Activated T-helper 2 cell treated with anti-CD3 and anti-CD28 coated beads, Interferon-gamma antibody, Interleukin-2, Interleukin-4, amounts not matched to agents 10 μg/mL and 5 μg/mL and 100 μg/mL, durations not matched to agents 14 hours and 24 hours and 36 hours (primary cell): ENCODE data around the gene ATP6V1E1. TPM values are rescaled to one million over a fixed set of nuclear protein-coding genes. Genes with fewer than 3 reads are reported as not detected.
A peak's percentile ranks its signal among the peaks of the same experiment; 100 is the strongest.

Source experiments
- DNase-seq: peaks from one replicate; pipeline ENCODE4 v3.0.0; 2021; ENCODE audit warnings: low spot score
- H3K27ac Mint-ChIP-seq: one replicate; pipeline ENCODE4 v1.8.0; 2021; ENCODE audit warnings: mixed read lengths
- H3K27me3 Mint-ChIP-seq: one replicate; pipeline ENCODE4 v1.8.0; 2021; ENCODE audit warnings: low read depth, mixed read lengths
- H3K36me3 Mint-ChIP-seq: one replicate; pipeline ENCODE4 v1.8.0; 2021; ENCODE audit warnings: low read depth, mixed read lengths
- H3K4me1 Mint-ChIP-seq: one replicate; pipeline ENCODE4 v1.8.0; 2021; ENCODE audit warnings: low read depth, mixed read lengths
- H3K4me3 Mint-ChIP-seq: one replicate; pipeline ENCODE4 v1.8.0; 2021; ENCODE audit warnings: low read depth, mild to moderate bottlenecking, moderate library complexity, mixed read lengths
- H3K9me3 Mint-ChIP-seq: one replicate; pipeline ENCODE4 v1.8.0; 2021; ENCODE audit warnings: mixed read lengths
- intact Hi-C: fragments of 100-400 bp; cut with micrococcal nuclease; formaldehyde crosslinking; loops from one replicate; pipeline ENCODE4 v1.15.1; 2023
- total RNA-seq: library from RNA; stranded (reverse); gene quantifications from 2 replicates; pipeline ENCODE4 v1.2.3, GENCODE V29; 2022

Gene ATP6V1E1
- total RNA-seq, 1 donor from 2014 or later = 113 TPM

- Mint-ChIP-seq H3K4me1 (peaks cover 4% of the 10 kb centered on the region), H3K36me3 (peaks cover 9% of the 10 kb centered on the region), H3K27ac (no peak overlapping the region), H3K4me3 (peak overlapping the region; percentile 62), H3K27me3 (no peaks in the 10 kb centered on the region), H3K9me3 (no peaks in the 10 kb centered on the region)
- no peak for DNase-seq
- intact Hi-C loops = no loop called here
Measured at GRCh38 chr22:17629641-17630040, 1.1 kb upstream of the ATP6V1E1 start.

GRCh38 chr22:17629173-17629489 is 582 bp upstream of the ATP6V1E1 start:
- Mint-ChIP-seq H3K27me3 (no peaks in the 10 kb centered on the region), H3K36me3 (peaks cover 10% of the 10 kb centered on the region), H3K9me3 (no peaks in the 10 kb centered on the region), H3K4me3 (peak overlapping the region; percentile 96), H3K27ac (peak overlapping the region; percentile 89), H3K4me1 (peaks cover 4% of the 10 kb centered on the region)
- intact Hi-C loops = no loop called here
- DNase-seq = no peak

- DNase-seq = no peak
- H3K4me1 Mint-ChIP-seq = peaks cover 8% of the 10 kb centered on the region
- peak overlapping the region; percentile 96 for H3K4me3 Mint-ChIP-seq
- intact Hi-C loops = loop anchor here (1.0 kb wide), 1 partner anchor 10 kb away; the partner anchor contains the start of gene BCL2L13
- no peaks in the 10 kb centered on the region for H3K9me3 Mint-ChIP-seq
- H3K27ac Mint-ChIP-seq = peak overlapping the region; percentile 89
- H3K27me3 Mint-ChIP-seq = no peaks in the 10 kb centered on the region
- H3K36me3 Mint-ChIP-seq = peaks cover 18% of the 10 kb centered on the region
Measured at GRCh38 chr22:17627961-17628405, 566 bp downstream of the ATP6V1E1 start.

GRCh38 chr22:17613280-17613679 is 15.3 kb downstream of the ATP6V1E1 start:
- Mint-ChIP-seq H3K4me3 (no peak overlapping the region), H3K36me3 (peaks cover 36% of the 10 kb centered on the region), H3K27ac (no peak overlapping the region), H3K9me3 (no peaks in the 10 kb centered on the region), H3K27me3 (no peaks in the 10 kb centered on the region), H3K4me1 (no peaks in the 10 kb centered on the region)
- no peak for DNase-seq
- intact Hi-C loops = no loop called here

DNA sequence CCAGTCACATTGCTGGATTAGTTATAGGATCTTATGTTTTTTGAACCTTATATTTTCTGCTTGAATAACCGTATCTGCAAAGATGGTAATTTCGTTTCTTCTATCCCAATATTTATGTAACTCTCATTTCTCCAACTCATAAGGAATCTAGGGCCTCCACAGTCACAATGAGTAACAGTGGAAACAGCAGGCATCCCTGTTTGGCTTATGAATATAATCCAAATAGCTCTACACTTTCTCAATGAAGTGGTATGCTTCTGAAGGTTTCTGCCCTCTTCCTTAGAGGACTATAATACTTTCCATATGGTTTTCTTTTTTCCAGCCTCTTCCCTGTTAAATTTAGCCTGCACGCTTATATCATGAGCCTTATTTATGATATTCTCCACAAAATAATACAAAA is 16.5 kb downstream of the ATP6V1E1 start:
- H3K27ac Mint-ChIP-seq = no peak overlapping the region
- H3K4me1 Mint-ChIP-seq = no peaks in the 10 kb centered on the region
- peaks cover 33% of the 10 kb centered on the region for H3K36me3 Mint-ChIP-seq
- DNase-seq = no peak
- intact Hi-C loops = no loop called here
- no peaks in the 10 kb centered on the region for H3K9me3 Mint-ChIP-seq
- no peaks in the 10 kb centered on the region for H3K27me3 Mint-ChIP-seq
- H3K4me3 Mint-ChIP-seq = no peak overlapping the region

DNA sequence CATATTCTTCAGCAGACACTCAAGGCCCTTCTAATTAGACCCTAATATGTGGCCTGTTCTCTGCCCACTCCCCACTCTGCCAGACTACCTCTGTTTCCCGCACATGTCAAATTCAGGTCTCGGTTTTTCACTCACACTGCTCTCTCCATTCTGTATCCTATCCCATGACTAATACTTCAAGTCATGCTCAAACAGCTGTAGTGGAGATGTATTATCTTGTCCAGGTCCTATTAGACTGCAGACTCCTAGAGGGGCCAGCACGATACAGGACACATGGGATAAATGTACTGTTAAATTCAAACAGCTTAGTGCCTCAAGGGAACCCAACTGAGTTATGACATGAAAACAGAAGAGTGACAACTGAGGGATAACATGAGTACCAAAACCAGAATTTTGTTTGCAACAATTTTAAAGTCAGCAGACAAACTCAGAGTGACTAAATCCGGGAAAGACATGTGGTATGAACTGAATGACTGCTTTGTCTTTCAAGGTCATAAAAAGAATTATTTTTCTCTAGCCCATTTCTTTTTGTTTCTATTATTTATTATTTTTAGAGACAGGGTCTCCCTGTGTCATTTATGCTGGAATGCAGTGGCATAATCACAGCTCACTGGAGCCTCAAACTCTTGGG is 20.5 kb downstream of the ATP6V1E1 start:
- no peaks in the 10 kb centered on the region for H3K9me3 Mint-ChIP-seq
- intact Hi-C loops = no loop called here
- no peak overlapping the region for H3K4me3 Mint-ChIP-seq
- H3K27me3 Mint-ChIP-seq = no peaks in the 10 kb centered on the region
- no peak for DNase-seq
- H3K4me1 Mint-ChIP-seq = peaks cover 4% of the 10 kb centered on the region
- H3K27ac Mint-ChIP-seq = no peak overlapping the region
- peaks cover 32% of the 10 kb centered on the region for H3K36me3 Mint-ChIP-seq

GRCh38 chr22:17606496-17606895 is 22.1 kb downstream of the ATP6V1E1 start:
- intact Hi-C loops = no loop called here
- Mint-ChIP-seq H3K4me1 (peaks cover 4% of the 10 kb centered on the region), H3K4me3 (no peak overlapping the region), H3K27ac (no peak overlapping the region), H3K27me3 (no peaks in the 10 kb centered on the region), H3K36me3 (peaks cover 19% of the 10 kb centered on the region), H3K9me3 (no peaks in the 10 kb centered on the region)
- DNase-seq = no peak

GRCh38 chr22:17603668-17604067 is 24.9 kb downstream of the ATP6V1E1 start:
- Mint-ChIP-seq H3K4me1 (peaks cover 4% of the 10 kb centered on the region), H3K27me3 (no peaks in the 10 kb centered on the region), H3K27ac (no peak overlapping the region), H3K36me3 (peaks cover 22% of the 10 kb centered on the region), H3K4me3 (no peak overlapping the region), H3K9me3 (no peaks in the 10 kb centered on the region)
- DNase-seq = no peak
- intact Hi-C loops = no loop called here

GRCh38 chr22:17601031-17601430 is 27.5 kb downstream of the ATP6V1E1 start:
- Mint-ChIP-seq H3K4me3 (no peak overlapping the region), H3K27ac (no peak overlapping the region), H3K27me3 (no peaks in the 10 kb centered on the region), H3K36me3 (peaks cover 43% of the 10 kb centered on the region), H3K4me1 (peaks cover 4% of the 10 kb centered on the region), H3K9me3 (no peaks in the 10 kb centered on the region)
- no peak for DNase-seq
- intact Hi-C loops = no loop called here

- no peaks in the 10 kb centered on the region for H3K9me3 Mint-ChIP-seq
- intact Hi-C loops = no loop called here
- no peak overlapping the region for H3K4me3 Mint-ChIP-seq
- no peak for DNase-seq
- no peaks in the 10 kb centered on the region for H3K27me3 Mint-ChIP-seq
- H3K4me1 Mint-ChIP-seq = no peaks in the 10 kb centered on the region
- H3K36me3 Mint-ChIP-seq = peaks cover 62% of the 10 kb centered on the region
- no peak overlapping the region for H3K27ac Mint-ChIP-seq
Measured at GRCh38 chr22:17598318-17598717, 30.2 kb downstream of the ATP6V1E1 start.

- intact Hi-C loops = no loop called here
- DNase-seq = no peak
- Mint-ChIP-seq H3K4me3 (no peak overlapping the region), H3K36me3 (peaks cover 71% of the 10 kb centered on the region), H3K27me3 (no peaks in the 10 kb centered on the region), H3K9me3 (no peaks in the 10 kb centered on the region), H3K27ac (no peak overlapping the region), H3K4me1 (no peaks in the 10 kb centered on the region)
Measured at GRCh38 chr22:17597217-17597616, 31.3 kb downstream of the ATP6V1E1 start.

DNA sequence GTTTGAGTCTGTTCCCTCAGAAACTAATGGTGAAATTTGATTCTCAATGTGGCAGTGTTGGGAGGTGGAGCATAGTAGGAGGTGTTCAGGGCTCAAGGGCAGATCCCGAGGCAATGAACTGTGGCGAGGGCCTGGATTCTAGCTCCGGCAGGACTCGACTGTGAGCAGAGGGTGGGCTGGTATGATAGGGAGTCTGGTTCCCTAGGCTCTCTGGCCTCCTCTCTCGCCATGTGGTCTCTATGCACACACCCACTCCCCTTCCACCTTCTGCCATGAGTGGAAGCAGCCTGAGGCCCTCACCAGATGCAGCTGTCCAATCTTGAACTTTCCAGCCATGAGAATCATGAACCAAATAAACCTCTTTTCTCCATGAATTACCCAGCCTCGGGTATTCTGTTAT is 32.3 kb downstream of the ATP6V1E1 start:
- no peak overlapping the region for H3K27ac Mint-ChIP-seq
- H3K4me1 Mint-ChIP-seq = no peaks in the 10 kb centered on the region
- H3K27me3 Mint-ChIP-seq = no peaks in the 10 kb centered on the region
- no peak overlapping the region for H3K4me3 Mint-ChIP-seq
- H3K9me3 Mint-ChIP-seq = no peaks in the 10 kb centered on the region
- intact Hi-C loops = no loop called here
- DNase-seq = no peak
- H3K36me3 Mint-ChIP-seq = peaks cover 80% of the 10 kb centered on the region

DNA sequence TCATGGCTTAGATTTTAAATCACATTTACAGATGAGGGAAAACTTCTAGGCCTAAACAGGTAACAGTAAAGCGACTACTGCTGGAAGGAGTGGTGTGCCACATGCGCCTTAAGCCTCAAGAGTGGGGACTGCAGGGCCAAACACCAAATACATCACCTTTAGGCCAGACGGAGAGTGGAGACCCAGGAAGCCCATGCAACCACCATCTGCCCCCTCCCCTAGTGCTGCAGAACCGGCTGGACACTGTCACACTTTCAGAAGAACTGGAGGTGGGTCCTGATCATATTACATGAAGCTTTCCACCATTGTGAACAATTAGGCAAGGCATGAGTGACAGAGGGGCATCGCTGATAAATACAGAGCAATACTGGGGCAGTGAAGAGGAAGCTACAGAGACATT is 36.3 kb downstream of the ATP6V1E1 start:
- Mint-ChIP-seq H3K27me3 (no peaks in the 10 kb centered on the region), H3K4me1 (no peaks in the 10 kb centered on the region), H3K9me3 (no peaks in the 10 kb centered on the region), H3K27ac (no peak overlapping the region), H3K4me3 (no peak overlapping the region), H3K36me3 (peaks cover 61% of the 10 kb centered on the region)
- no peak for DNase-seq
- intact Hi-C loops = no loop called here

GRCh38 chr22:17590586-17590985 is 38.0 kb downstream of the ATP6V1E1 start:
- no peak overlapping the region for H3K27ac Mint-ChIP-seq
- no peaks in the 10 kb centered on the region for H3K4me1 Mint-ChIP-seq
- intact Hi-C loops = no loop called here
- H3K9me3 Mint-ChIP-seq = no peaks in the 10 kb centered on the region
- no peak for DNase-seq
- H3K36me3 Mint-ChIP-seq = peaks cover 47% of the 10 kb centered on the region
- H3K27me3 Mint-ChIP-seq = no peaks in the 10 kb centered on the region
- H3K4me3 Mint-ChIP-seq = no peak overlapping the region
